Parathyroid adenoma (tissue), 2 donors: ENCODE measurements around the gene NECAP2.
"Not testable (repeated sequence)": the region's sequence is repeated elsewhere in the genome, so short reads cannot be mapped to it uniquely, and the experiment has no call there.

Source experiments
- H2AFZ ChIP-seq: fragments of 300-600 bp; sonication (generic); one replicate; pipeline ENCODE4 v1.7.0; 2017; ENCODE audit warnings: antibody characterized with exemption, mild to moderate bottlenecking
- H3K27ac ChIP-seq: fragments of 300-600 bp; sonication (generic); one replicate; pipeline ENCODE4 v1.7.0; 2017
- H3K27me3 ChIP-seq: fragments of 300-600 bp; sonication (generic); one replicate; pipeline ENCODE4 v1.7.0; 2017; ENCODE audit warnings: low read length; ENCODE audit not compliant: control insufficient read depth, insufficient read depth
- H3K36me3 ChIP-seq: fragments of 300-600 bp; sonication (generic); one replicate; pipeline ENCODE4 v1.7.0; 2017; ENCODE audit warnings: low read length; ENCODE audit not compliant: control insufficient read depth, insufficient read depth
- H3K4me1 ChIP-seq: fragments of 300-600 bp; sonication (generic); one replicate; pipeline ENCODE4 v1.7.0; 2017; ENCODE audit warnings: control low read depth
- H3K4me2 ChIP-seq: fragments of 300-600 bp; sonication (generic); one replicate; pipeline ENCODE4 v1.7.0; 2017; ENCODE audit warnings: low read length
- H3K4me3 ChIP-seq: fragments of 300-600 bp; sonication (generic); one replicate; pipeline ENCODE4 v1.7.0; 2017; ENCODE audit warnings: low read depth, low read length
- H3K79me2 ChIP-seq: fragments of 300-600 bp; sonication (generic); one replicate; pipeline ENCODE4 v1.7.0; 2017; ENCODE audit warnings: control low read depth
- H3K9ac ChIP-seq: fragments of 300-600 bp; sonication (generic); one replicate; pipeline ENCODE4 v1.7.0; 2017; ENCODE audit warnings: mild to moderate bottlenecking
- H3K9me3 ChIP-seq: fragments of 300-600 bp; sonication (generic); one replicate; pipeline ENCODE4 v1.7.0; 2017; ENCODE audit warnings: low read length; ENCODE audit not compliant: control insufficient read depth
- TF ChIP-seq, protein P1 (sequence below): fragments of 300-600 bp; sonication (generic); IDR thresholded peaks from one replicate; pipeline ENCODE4 v1.7.0; 2017; ENCODE audit warnings: antibody characterized with exemption, mild to moderate bottlenecking
- donor health status: primary hyperparathyroidism.

NECAP2 gene

GRCh38 chr1:16484501-16484835 lies 43.9 kb downstream of the NECAP2 start:
- TF ChIP-seq, protein P1, sequence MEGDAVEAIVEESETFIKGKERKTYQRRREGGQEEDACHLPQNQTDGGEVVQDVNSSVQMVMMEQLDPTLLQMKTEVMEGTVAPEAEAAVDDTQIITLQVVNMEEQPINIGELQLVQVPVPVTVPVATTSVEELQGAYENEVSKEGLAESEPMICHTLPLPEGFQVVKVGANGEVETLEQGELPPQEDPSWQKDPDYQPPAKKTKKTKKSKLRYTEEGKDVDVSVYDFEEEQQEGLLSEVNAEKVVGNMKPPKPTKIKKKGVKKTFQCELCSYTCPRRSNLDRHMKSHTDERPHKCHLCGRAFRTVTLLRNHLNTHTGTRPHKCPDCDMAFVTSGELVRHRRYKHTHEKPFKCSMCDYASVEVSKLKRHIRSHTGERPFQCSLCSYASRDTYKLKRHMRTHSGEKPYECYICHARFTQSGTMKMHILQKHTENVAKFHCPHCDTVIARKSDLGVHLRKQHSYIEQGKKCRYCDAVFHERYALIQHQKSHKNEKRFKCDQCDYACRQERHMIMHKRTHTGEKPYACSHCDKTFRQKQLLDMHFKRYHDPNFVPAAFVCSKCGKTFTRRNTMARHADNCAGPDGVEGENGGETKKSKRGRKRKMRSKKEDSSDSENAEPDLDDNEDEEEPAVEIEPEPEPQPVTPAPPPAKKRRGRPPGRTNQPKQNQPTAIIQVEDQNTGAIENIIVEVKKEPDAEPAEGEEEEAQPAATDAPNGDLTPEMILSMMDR, result no peak
- Histone ChIP-seq H3K4me3 (no peak overlapping the region), H3K36me3 (no peaks in the 10 kb centered on the region)

GRCh38 chr1:16484931-16485330 lies 44.4 kb downstream of the NECAP2 start:
- Histone ChIP-seq H3K4me1 (no peaks in the 10 kb centered on the region), H3K27ac (no peak overlapping the region), H3K79me2 (no peaks in the 10 kb centered on the region), H3K4me2 (no peak overlapping the region), H3K36me3 (no peaks in the 10 kb centered on the region), H3K9me3 (no peaks in the 10 kb centered on the region), H2AFZ (no peak overlapping the region), H3K27me3 (no peaks in the 10 kb centered on the region), H3K9ac (no peak overlapping the region), H3K4me3 (no peak overlapping the region)
- TF ChIP-seq, protein P1, result no peak

More at GRCh38 chr1:16484501-16484835, 43.9 kb downstream of the NECAP2 start:
- Histone ChIP-seq H3K9ac (no peak overlapping the region), H3K4me1 (no peaks in the 10 kb centered on the region), H3K79me2 (no peaks in the 10 kb centered on the region), H3K27ac (no peak overlapping the region), H3K27me3 (no peaks in the 10 kb centered on the region), H3K9me3 (no peaks in the 10 kb centered on the region), H3K4me2 (no peak overlapping the region), H2AFZ (no peak overlapping the region)

DNA sequence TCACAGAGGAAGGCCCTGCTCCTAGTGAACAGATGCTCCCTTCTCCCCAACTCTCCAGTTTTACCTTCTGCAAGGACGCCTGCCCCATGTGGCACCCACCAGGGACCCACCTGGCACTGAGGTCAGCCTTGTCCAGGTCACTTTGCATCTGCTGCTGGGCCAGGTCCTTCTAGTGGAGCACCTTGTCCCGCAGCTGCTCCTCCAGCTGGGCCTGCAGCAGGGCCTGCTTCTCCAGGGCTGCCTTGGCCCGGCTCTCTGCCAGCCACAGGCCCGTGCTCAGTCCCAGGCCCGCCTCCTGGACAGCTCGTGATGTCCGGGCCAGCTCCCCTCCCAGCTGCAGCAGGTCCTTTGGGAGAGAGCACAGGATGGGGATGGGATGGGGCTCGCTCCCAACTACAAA lies 45.8 kb downstream of the NECAP2 start:
- H3K27me3 ChIP-seq, H2AFZ ChIP-seq, H3K4me3 ChIP-seq, H3K4me1 ChIP-seq, H3K4me2 ChIP-seq, H3K27ac ChIP-seq, H3K9ac ChIP-seq, H3K79me2 ChIP-seq, H3K36me3 ChIP-seq, H3K9me3 ChIP-seq: not testable (repeated sequence)

- H3K9ac ChIP-seq, H3K4me3 ChIP-seq, H3K27ac ChIP-seq, H3K4me2 ChIP-seq, H3K4me1 ChIP-seq, H2AFZ ChIP-seq, H3K36me3 ChIP-seq, H3K9me3 ChIP-seq, H3K79me2 ChIP-seq, H3K27me3 ChIP-seq: not testable (repeated sequence)
These were observed 46.5 kb downstream of the NECAP2 start for GRCh38 chr1:16487011-16487410.

GRCh38 chr1:16489195-16489880 lies 48.8 kb downstream of the NECAP2 start:
- H3K27ac ChIP-seq, H3K27me3 ChIP-seq, H3K9me3 ChIP-seq, H3K9ac ChIP-seq, H3K4me1 ChIP-seq, H3K36me3 ChIP-seq, H3K79me2 ChIP-seq, H3K4me3 ChIP-seq, H2AFZ ChIP-seq, H3K4me2 ChIP-seq: not testable (repeated sequence)

- Histone ChIP-seq H3K4me2 (no peak overlapping the region), H2AFZ (no peak overlapping the region), H3K27me3 (no peaks in the 10 kb centered on the region), H3K4me3 (no peak overlapping the region), H3K4me1 (no peaks in the 10 kb centered on the region), H3K9me3 (no peaks in the 10 kb centered on the region), H3K9ac (no peak overlapping the region), H3K79me2 (no peaks in the 10 kb centered on the region), H3K36me3 (no peaks in the 10 kb centered on the region), H3K27ac (no peak overlapping the region)
- TF ChIP-seq, protein P1, result no peak
These were observed 50.6 kb downstream of the NECAP2 start for GRCh38 chr1:16491056-16491675.

GRCh38 chr1:16492937-16493336 lies 52.4 kb downstream of the NECAP2 start:
- H3K4me3 ChIP-seq, H3K27me3 ChIP-seq, H3K36me3 ChIP-seq, H3K4me1 ChIP-seq, H2AFZ ChIP-seq, H3K9me3 ChIP-seq, H3K27ac ChIP-seq, H3K9ac ChIP-seq, H3K79me2 ChIP-seq, H3K4me2 ChIP-seq: not testable (repeated sequence)

GRCh38 chr1:16493731-16494130 lies 53.2 kb downstream of the NECAP2 start:
- H3K4me1 ChIP-seq, H3K36me3 ChIP-seq, H3K4me3 ChIP-seq, H3K9ac ChIP-seq, H3K79me2 ChIP-seq, H2AFZ ChIP-seq, H3K27me3 ChIP-seq, H3K27ac ChIP-seq, H3K9me3 ChIP-seq, H3K4me2 ChIP-seq: not testable (repeated sequence)
